Osteoblast (primary cell): ENCODE data around the gene SMIM26. TPM values are rescaled to one million over a fixed set of nuclear protein-coding genes. Genes with fewer than 3 reads are reported as not detected.
"Not testable (repeated sequence)": the region's sequence is repeated elsewhere in the genome, so short reads cannot be mapped to it uniquely, and the experiment has no call there.

Experiments used
- DNase-seq: peaks from one replicate; pipeline ENCODE4 v3.0.0; 2011; ENCODE audit warnings: low spot score, mixed read lengths; ENCODE audit not compliant: insufficient read length; ENCODE audit errors: missing footprints
- H2AFZ ChIP-seq: 2 replicates; pipeline ENCODE4 v1.6.0; 2011; ENCODE audit warnings: mild to moderate bottlenecking, low read length
- H3K27ac ChIP-seq: 2 replicates; pipeline ENCODE4 v1.5.1; 2011; ENCODE audit warnings: mild to moderate bottlenecking, low read depth, low read length, moderate library complexity
- H3K27me3 ChIP-seq: 2 replicates; pipeline ENCODE4 v1.6.0; 2012; ENCODE audit warnings: mild to moderate bottlenecking, control low read depth, inconsistent platforms, low read length, moderate library complexity; ENCODE audit not compliant: insufficient read depth
- H3K36me3 ChIP-seq: 2 replicates; pipeline ENCODE4 v1.5.1; 2011; ENCODE audit warnings: mild to moderate bottlenecking, low read length, control low read depth, moderate library complexity; ENCODE audit not compliant: insufficient read depth
- H3K4me1 ChIP-seq: 2 replicates; pipeline ENCODE4 v1.5.1; 2011; ENCODE audit warnings: mild to moderate bottlenecking, low read length, control low read depth, moderate library complexity; ENCODE audit not compliant: insufficient read depth
- H3K4me2 ChIP-seq: 2 replicates; pipeline ENCODE4 v1.6.0; 2011; ENCODE audit warnings: mild to moderate bottlenecking, low read length; ENCODE audit not compliant: insufficient read depth
- H3K4me3 ChIP-seq: fragments of 200-600 bp; sonication (generic); 3 replicates; pipeline ENCODE4 v1.5.1; 2012; ENCODE audit warnings: mild to moderate bottlenecking, low read length, inconsistent platforms; ENCODE audit not compliant: insufficient read depth
- H3K79me2 ChIP-seq: 2 replicates; pipeline ENCODE4 v1.6.0; 2012; ENCODE audit warnings: mild to moderate bottlenecking, low read length, control low read depth, inconsistent platforms; ENCODE audit not compliant: insufficient read depth
- H3K9me3 ChIP-seq: 2 replicates; pipeline ENCODE4 v1.5.1; 2011; ENCODE audit warnings: low read depth, low read length, control low read depth
- H4K20me1 ChIP-seq: 2 replicates; pipeline ENCODE4 v1.6.0; 2012; ENCODE audit warnings: mild to moderate bottlenecking, low read length, control low read depth; ENCODE audit not compliant: insufficient read depth
- CTCF ChIP-seq: IDR thresholded peaks from 2 replicates; pipeline ENCODE4 v1.5.1; 2011; ENCODE audit warnings: mild to moderate bottlenecking, low read depth, low read length, moderate library complexity; ENCODE audit errors: extremely low read depth
- total RNA-seq: library from RNA; depleted of rRNA; stranded (reverse); fragments of >200 nt; gene quantifications from 2 replicates; pipeline ENCODE4 v1.2.3, GENCODE V29; 2012

SMIM26 gene, protein sequence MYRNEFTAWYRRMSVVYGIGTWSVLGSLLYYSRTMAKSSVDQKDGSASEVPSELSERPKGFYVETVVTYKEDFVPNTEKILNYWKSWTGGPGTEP
- 53.9 and 59.7 TPM in 2 replicates for total RNA-seq

DNA sequence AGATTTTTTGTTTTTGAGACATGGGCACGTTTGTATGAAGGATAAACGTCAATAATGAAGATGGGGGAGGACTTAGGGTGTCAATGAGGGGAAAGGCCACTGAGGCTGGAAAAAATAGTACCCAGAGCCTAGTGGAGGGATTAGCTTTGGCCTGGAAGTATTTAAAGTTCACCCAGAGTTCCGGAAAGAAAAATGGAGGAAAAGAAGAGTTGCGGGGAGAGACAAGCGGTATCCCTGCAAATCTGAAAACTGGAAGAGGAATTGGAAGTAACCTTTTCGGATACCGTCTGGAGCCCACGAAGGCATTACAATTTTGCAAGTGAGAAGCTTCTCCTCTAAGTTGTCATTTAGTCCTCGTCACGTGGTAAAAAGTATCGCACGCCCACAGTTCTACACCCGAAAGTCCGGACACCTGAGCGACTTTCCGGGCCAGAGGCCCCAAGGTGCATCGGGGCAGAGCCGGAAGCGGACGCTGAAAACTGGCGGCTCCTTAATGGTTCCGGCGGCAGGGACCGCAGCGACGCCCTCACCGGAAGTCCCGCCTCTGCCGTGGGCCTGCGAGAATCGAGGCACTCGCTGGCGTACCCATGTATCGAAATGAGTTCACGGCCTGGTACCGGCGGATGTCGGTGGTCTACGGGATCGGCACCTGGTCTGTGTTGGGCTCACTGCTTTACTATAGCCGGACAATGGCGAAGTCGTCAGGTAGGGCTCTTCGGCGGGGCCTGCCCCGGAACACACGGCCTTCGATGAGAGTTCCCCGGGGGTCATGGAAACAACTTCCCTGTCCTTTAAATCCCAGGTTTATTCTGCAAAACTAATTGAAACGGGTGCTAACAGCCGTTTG, at the start of gene SMIM26:
TSS of gene SMIM26 (plus strand) at position 541 of the 847 bp plus-strand sequence. CDS start at position 588, 47 bp downstream.
- Histone ChIP-seq H3K27me3 (no peaks in the 10 kb centered on the region), H3K4me2 (peak within 1 kb of the TSS; percentile 78), H3K9me3 (no peaks in the 10 kb centered on the region), H3K36me3 (peaks cover 18% of the 10 kb centered on the region), H3K27ac (peak within 1 kb of the TSS; percentile 87), H4K20me1 (no peaks in the 10 kb centered on the region), H3K4me1 (peaks cover 8% of the 10 kb centered on the region), H3K79me2 (peaks cover 24% of the 10 kb centered on the region), H2AFZ (peak within 1 kb of the TSS; percentile 97), H3K4me3 (peak within 1 kb of the TSS; percentile 95)
- no peak for TF ChIP-seq CTCF
- peak; percentile 95 for DNase-seq

DNA sequence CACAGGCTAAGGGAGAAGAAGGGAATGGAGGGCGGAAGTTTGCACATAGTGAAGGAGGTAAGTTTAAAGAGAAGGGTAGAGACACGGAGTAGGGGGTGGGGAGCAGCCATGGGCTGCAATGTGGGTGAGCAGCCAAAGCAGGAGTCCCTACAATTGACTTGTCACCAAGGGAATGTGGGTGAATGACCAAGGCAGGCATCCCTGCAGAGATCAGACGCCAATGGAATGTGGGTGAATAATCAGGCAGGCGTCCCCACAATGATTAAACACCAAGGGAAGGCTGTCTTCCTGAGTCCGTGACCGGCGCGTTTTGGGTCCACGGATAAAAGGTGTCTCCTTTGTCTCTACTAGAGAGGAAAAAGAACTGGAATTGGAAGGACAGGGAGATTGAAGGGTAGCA, 45.2 kb upstream of the SMIM26 start:
- Histone ChIP-seq H3K36me3 (peaks cover 18% of the 10 kb centered on the region), H3K4me1 (peaks cover 20% of the 10 kb centered on the region), H3K4me2 (peak overlapping the region; percentile 32), H3K27ac (peak overlapping the region; percentile 11)
- H3K79me2 ChIP-seq, H3K27me3 ChIP-seq, H3K9me3 ChIP-seq, DNase-seq, H4K20me1 ChIP-seq, H3K4me3 ChIP-seq, H2AFZ ChIP-seq: not testable (repeated sequence)

- Histone ChIP-seq H3K27ac (peak overlapping the region; percentile 5), H3K4me1 (peaks cover 30% of the 10 kb centered on the region), H3K27me3 (no peaks in the 10 kb centered on the region), H3K4me2 (no peak overlapping the region), H4K20me1 (no peaks in the 10 kb centered on the region), H3K79me2 (peaks cover 2% of the 10 kb centered on the region), H3K36me3 (peaks cover 24% of the 10 kb centered on the region), H3K4me3 (no peak overlapping the region), H3K9me3 (no peaks in the 10 kb centered on the region), H2AFZ (no peak overlapping the region)
- no peak for TF ChIP-seq CTCF
- DNase-seq, result no peak
Observed at GRCh38 chr20:18523066-18523465, 44.2 kb upstream of the SMIM26 start.

GRCh38 chr20:18524646-18525045, 42.6 kb upstream of the SMIM26 start:
- no peak overlapping the region for H3K4me3 ChIP-seq
- no peak overlapping the region for H2AFZ ChIP-seq
- no peaks in the 10 kb centered on the region for H3K27me3 ChIP-seq
- H3K79me2 ChIP-seq, result peaks cover 6% of the 10 kb centered on the region
- peak overlapping the region; percentile 69 for H3K27ac ChIP-seq
- no peak for TF ChIP-seq CTCF
- no peaks in the 10 kb centered on the region for H4K20me1 ChIP-seq
- DNase-seq, result peak; percentile 72
- H3K9me3 ChIP-seq, result no peaks in the 10 kb centered on the region
- H3K36me3 ChIP-seq, result peaks cover 40% of the 10 kb centered on the region
- H3K4me2 ChIP-seq, result no peak overlapping the region
- peaks cover 34% of the 10 kb centered on the region for H3K4me1 ChIP-seq

DNA sequence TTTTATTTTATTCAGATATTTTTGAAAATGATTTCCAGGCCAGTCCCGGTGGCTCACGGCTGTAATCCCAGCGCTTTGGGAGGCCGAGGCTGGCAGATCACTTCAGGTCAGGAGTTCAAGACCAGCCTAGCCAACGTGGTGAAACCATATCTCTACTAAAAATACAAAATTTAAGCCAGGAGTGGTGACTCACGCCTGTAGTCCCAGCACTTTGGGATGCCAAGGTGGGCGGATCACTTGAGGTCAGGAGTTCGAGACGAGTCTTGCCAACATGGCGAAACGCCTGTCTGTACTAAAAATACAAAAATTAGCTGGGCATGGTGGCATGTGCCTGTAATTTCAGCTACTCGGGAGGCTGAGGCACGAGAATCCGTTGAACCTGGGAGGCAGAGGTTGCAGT, 40.5 kb upstream of the SMIM26 start:
- not testable (repeated sequence) for DNase-seq, H3K27me3 ChIP-seq, H2AFZ ChIP-seq, H3K4me2 ChIP-seq, H3K4me3 ChIP-seq, H4K20me1 ChIP-seq, H3K79me2 ChIP-seq, H3K9me3 ChIP-seq
- H3K27ac ChIP-seq, result peak overlapping the region; percentile 78
- peaks cover 55% of the 10 kb centered on the region for H3K36me3 ChIP-seq
- H3K4me1 ChIP-seq, result peaks cover 34% of the 10 kb centered on the region
